ENCODE measurements around the gene TTPAL. TPM values are rescaled to one million over a fixed set of nuclear protein-coding genes. Genes with fewer than 3 reads are reported as not detected.

TTPAL gene
- total RNA-seq, 2 donors from 2014 or later, result 7.3 to 17.6 TPM

DNA sequence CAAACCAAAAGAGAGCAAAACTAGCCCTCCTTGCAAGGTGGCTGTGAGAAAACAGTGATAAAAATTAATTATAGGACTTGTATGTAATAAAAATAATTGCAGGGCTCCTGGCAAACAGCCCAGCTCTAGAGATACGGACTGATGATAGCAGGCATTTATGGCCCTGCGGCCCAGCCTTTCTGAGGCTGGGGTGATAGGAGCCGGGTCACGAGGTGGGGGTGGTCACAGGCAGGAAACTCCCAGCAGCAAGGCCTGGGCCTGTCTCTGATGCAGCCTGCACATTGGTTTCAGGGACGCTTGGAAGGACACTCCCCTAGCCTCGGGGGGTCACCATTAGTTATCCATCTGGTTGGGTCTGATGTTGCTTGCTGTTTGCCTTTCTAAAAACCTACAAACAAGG is 18.7 kb upstream of the TTPAL start:
- H3K27me3 ChIP-seq (replicated peaks; ENCODE audit: insufficient read depth), result no peaks in the 10 kb centered on the region
- H3K27ac ChIP-seq, result no peak overlapping the region
- H3K9me3 ChIP-seq, result no peaks in the 10 kb centered on the region
- H3K4me1 ChIP-seq (ENCODE audit: control insufficient read depth in 1 of 2, low read depth in 2 of 2), result no peaks in the 10 kb centered on the region
- ATAC-seq (ENCODE audit: insufficient number of reproducible peaks, low FRiP score, low read depth), result no peak
- no peak overlapping the region for H3K4me3 ChIP-seq
- no peak for DNase-seq (ENCODE audit: low spot score)
- TF ChIP-seq, protein P1, sequence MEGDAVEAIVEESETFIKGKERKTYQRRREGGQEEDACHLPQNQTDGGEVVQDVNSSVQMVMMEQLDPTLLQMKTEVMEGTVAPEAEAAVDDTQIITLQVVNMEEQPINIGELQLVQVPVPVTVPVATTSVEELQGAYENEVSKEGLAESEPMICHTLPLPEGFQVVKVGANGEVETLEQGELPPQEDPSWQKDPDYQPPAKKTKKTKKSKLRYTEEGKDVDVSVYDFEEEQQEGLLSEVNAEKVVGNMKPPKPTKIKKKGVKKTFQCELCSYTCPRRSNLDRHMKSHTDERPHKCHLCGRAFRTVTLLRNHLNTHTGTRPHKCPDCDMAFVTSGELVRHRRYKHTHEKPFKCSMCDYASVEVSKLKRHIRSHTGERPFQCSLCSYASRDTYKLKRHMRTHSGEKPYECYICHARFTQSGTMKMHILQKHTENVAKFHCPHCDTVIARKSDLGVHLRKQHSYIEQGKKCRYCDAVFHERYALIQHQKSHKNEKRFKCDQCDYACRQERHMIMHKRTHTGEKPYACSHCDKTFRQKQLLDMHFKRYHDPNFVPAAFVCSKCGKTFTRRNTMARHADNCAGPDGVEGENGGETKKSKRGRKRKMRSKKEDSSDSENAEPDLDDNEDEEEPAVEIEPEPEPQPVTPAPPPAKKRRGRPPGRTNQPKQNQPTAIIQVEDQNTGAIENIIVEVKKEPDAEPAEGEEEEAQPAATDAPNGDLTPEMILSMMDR (IDR thresholded peaks at IDR 0.05), result no peak
- no peaks in the 10 kb centered on the region for H3K36me3 ChIP-seq

DNA sequence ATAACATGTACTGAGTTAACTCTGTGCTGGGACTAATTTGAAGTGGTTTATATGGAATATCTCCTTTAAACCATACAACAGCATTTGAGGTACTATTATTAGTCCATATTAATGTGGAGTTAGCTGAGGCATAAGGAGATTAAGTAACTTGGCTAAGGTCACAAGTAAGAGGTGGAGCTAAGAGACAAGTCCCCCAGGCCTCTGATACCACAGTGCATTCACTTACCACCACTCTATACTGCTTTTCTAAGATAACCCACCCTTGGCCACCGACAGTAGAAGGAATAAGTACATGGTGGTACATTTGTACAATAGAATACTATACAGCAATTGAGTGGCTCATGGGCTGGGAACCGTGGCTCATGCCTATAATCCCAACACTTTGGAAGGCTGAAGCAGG is 16.4 kb upstream of the TTPAL start:
- Histone ChIP-seq H3K9me3 (no peaks in the 10 kb centered on the region), H3K27me3 (replicated peaks; ENCODE audit: insufficient read depth) (no peaks in the 10 kb centered on the region), H3K4me1 (ENCODE audit: control insufficient read depth in 1 of 2, low read depth in 2 of 2) (no peaks in the 10 kb centered on the region), H3K4me3 (no peak overlapping the region), H3K36me3 (no peaks in the 10 kb centered on the region), H3K27ac (no peak overlapping the region)
- TF ChIP-seq, protein P1 (IDR thresholded peaks at IDR 0.05), result no peak
- DNase-seq (ENCODE audit: low spot score) (no peak), ATAC-seq (ENCODE audit: insufficient number of reproducible peaks, low FRiP score, low read depth) (no peak)

DNA sequence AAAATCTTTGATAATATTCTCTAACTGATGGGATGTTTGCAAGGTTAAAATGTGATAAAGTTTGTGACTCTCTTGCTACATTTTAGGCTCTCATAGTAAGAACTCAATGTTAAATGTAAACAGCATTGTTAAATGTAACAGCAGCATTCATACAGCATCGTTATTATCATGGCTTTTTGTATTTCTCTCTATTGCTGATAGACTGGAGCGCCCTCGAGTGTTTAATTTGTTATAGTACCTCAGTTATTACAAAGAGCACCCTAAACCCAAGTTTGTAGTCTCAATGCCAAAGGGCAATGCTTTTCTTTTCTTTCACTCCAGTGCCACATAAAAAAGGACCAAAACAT is 14.9 kb upstream of the TTPAL start:
- H3K4me3 ChIP-seq, result no peak overlapping the region
- no peak overlapping the region for H3K27ac ChIP-seq
- DNase-seq (ENCODE audit: low spot score) (no peak), ATAC-seq (ENCODE audit: insufficient number of reproducible peaks, low FRiP score, low read depth) (no peak)
- TF ChIP-seq, protein P1 (IDR thresholded peaks at IDR 0.05), result no peak
- no peaks in the 10 kb centered on the region for H3K9me3 ChIP-seq
- H3K27me3 ChIP-seq (replicated peaks; ENCODE audit: insufficient read depth), result no peaks in the 10 kb centered on the region
- H3K4me1 ChIP-seq (ENCODE audit: control insufficient read depth in 1 of 2, low read depth in 2 of 2), result no peaks in the 10 kb centered on the region
- H3K36me3 ChIP-seq, result no peaks in the 10 kb centered on the region

DNA sequence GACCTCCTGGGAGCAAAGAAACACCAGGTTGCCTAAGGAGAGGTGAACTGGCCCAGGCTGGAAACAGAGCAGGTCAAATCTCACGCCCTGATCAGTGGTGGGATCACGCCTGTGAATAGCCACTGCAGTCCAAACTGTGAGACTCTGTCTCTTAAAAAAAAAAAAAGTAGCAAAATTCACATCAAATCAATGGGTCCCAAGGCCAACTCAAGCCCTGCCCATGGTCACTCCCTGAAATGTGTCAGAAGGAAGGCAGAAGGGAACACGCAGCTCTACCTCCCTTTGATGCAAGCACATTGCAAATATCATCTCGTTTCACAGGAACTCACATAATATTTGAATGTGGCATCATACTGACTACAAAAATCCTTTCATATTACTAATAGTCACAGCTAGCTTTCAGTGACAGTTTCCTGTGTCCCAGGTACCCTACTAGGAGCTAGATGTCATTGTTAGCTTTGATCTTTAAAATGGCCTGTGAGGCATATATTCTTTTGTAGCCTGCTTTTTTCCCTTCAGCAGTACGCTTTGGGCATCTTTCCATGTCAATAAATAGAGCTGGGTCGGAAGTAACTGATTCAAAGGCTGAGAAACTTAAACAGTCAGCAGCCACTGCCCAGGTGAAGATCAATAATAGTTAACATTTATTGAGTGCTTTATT is 14.4 kb upstream of the TTPAL start:
- no peak for DNase-seq (ENCODE audit: low spot score)
- no peaks in the 10 kb centered on the region for H3K27me3 ChIP-seq (replicated peaks; ENCODE audit: insufficient read depth)
- H3K27ac ChIP-seq, result no peak overlapping the region
- no peak overlapping the region for H3K4me3 ChIP-seq
- TF ChIP-seq, protein P1 (IDR thresholded peaks at IDR 0.05), result no peak
- H3K36me3 ChIP-seq, result no peaks in the 10 kb centered on the region
- no peak for ATAC-seq (ENCODE audit: insufficient number of reproducible peaks, low FRiP score, low read depth)
- no peaks in the 10 kb centered on the region for H3K4me1 ChIP-seq (ENCODE audit: control insufficient read depth in 1 of 2, low read depth in 2 of 2)
- no peaks in the 10 kb centered on the region for H3K9me3 ChIP-seq

DNA sequence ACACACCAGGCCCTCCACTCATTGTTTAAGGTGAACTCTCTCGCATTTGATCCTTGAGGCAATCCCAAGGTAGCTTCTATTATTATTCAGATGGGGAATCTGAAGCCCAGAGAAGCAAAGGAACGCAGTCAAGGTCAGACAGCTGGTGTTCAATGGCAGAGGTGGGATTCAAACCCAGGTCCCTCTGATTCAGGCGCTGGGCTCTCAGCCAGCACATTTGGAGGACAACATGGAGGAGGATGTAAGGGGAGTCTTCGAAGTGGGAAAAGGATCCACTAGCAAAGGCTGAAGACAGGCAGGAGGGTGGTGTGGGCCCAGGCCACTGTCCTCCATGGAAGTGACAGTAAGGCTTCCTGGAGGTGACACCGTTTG is 13.9 kb upstream of the TTPAL start:
- H3K9me3 ChIP-seq, result no peaks in the 10 kb centered on the region
- DNase-seq (ENCODE audit: low spot score), result no peak
- ATAC-seq (ENCODE audit: insufficient number of reproducible peaks, low FRiP score, low read depth), result no peak
- H3K27ac ChIP-seq, result no peak overlapping the region
- H3K4me3 ChIP-seq, result no peak overlapping the region
- H3K36me3 ChIP-seq, result no peaks in the 10 kb centered on the region
- TF ChIP-seq, protein P1 (IDR thresholded peaks at IDR 0.05), result no peak
- H3K27me3 ChIP-seq (replicated peaks; ENCODE audit: insufficient read depth), result no peaks in the 10 kb centered on the region
- H3K4me1 ChIP-seq (ENCODE audit: control insufficient read depth in 1 of 2, low read depth in 2 of 2), result no peaks in the 10 kb centered on the region

Measured in thoracic aorta (tissue), 2 donors.